ENCODE results near the gene PDIA2.

- no peak for TF ChIP-seq CTCF (IDR thresholded peaks at IDR 0.05)
- no peak for TF ChIP-seq POLR2A (IDR thresholded peaks at IDR 0.05)
Measured at GRCh38 chr16:318628-319027, 35.7 kb downstream of the PDIA2 start.
